Measurements from ENCODE around the gene IFT81. TPM values are rescaled to one million over a fixed set of nuclear protein-coding genes. Genes with fewer than 3 reads are reported as not detected.
A peak's percentile ranks its signal among the peaks of the same experiment; 100 is the strongest.
"Not testable (repeated sequence)": the region's sequence is repeated elsewhere in the genome, so short reads cannot be mapped to it uniquely, and the experiment has no call there.

IFT81 gene
- total RNA-seq, 1 experiment from 2014 or later = 6.9 TPM

DNA sequence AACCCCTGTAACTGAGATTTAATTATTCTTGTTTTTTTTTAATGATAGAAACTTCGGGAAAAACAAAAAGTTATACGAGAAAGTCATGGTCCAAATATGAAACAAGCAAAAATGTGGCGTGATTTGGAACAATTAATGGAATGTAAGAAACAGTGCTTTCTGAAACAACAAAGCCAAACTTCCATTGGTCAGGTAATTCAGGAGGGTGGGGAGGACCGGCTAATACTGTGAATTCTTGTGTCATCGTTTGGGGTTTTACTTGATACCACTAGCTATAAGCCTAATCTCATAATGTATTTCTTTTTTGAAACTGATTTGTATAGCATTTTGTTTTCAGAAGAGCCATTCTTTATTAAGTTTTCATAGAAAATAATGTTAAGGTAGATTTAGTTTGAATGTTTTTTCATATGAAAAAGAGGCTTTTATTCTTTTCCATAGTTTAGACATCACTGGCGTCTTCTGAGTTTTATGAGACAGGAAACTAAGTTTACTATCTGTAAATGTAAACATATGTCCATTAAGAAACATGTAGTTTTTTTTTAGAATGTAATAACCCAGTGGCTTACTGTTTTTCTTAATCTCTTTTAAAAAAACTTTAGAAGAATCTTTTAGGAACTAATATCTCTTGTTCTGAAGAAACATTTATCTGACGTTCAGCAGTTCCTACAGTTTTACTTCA, 94.0 kb downstream of the IFT81 start:
- Histone ChIP-seq H3K9me3 (peaks cover 4% of the 10 kb centered on the region), H3K36me3 (peaks cover 14% of the 10 kb centered on the region), H3K4me3 (no peak overlapping the region), H3K27me3 (no peaks in the 10 kb centered on the region)
- DNase-seq = no peak

- no peaks in the 10 kb centered on the region for H3K9me3 ChIP-seq
- no peak overlapping the region for H3K4me3 ChIP-seq
- no peaks in the 10 kb centered on the region for H3K27me3 ChIP-seq
- peaks cover 6% of the 10 kb centered on the region; the same call in 1 of the 2 replicates for H3K36me3 ChIP-seq
- DNase-seq = no peak
Measured at GRCh38 chr12:110222027-110222426, 97.9 kb downstream of the IFT81 start.

GRCh38 chr12:110222433-110222832, 98.3 kb downstream of the IFT81 start:
- H3K9me3 ChIP-seq = no peaks in the 10 kb centered on the region
- H3K36me3 ChIP-seq = peaks cover 3% of the 10 kb centered on the region; the same call in 1 of the 2 replicates
- no peak for DNase-seq
- H3K4me3 ChIP-seq = no peak overlapping the region
- H3K27me3 ChIP-seq = no peaks in the 10 kb centered on the region

- DNase-seq = no peak
Measured at GRCh38 chr12:110223777-110224378, 99.7 kb downstream of the IFT81 start.

DNA sequence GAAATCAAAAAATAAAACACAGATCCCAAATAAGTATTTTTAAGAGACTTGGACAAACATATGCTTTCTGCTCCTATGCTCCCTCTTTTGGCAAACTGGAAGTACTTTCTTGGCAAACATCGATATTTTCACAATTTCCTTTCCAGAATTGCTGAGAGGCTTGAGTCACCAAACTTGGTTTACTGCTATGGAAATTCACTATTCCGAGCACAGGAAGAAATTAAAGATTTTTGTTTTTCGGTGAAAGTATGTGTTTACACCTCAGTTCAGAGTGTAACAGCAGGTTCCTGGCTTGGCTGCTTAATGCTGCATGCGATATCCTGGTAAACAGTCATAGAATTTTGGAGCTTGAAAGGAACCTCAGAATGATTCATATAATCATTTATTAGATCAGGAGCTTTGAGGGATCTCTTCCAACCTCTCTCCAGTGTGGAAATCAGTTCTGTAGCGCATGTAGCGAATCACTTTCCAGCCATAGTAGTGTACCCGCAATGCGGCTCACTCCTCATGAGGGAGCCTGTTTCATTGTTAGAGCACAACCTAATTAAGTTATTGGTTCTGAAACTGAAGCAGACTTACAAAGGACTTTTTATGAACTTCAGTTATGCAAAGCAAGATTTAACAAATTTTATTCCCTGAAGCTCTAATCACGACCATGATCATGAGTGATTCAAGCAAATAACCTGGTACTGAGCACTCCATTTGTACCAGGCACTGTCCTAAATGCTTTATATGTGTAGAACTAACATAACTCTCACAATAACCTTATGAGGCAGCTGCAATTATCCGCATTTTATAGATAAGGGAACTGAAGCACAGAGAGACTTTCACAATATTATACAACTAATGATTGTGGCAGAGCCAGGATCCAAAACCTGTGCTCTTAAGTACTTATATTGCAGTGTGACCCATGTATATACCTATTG, 100.5 kb downstream of the IFT81 start:
- Histone ChIP-seq H3K27me3 (no peaks in the 10 kb centered on the region), H3K9me3 (no peaks in the 10 kb centered on the region), H3K4me3 (no peak overlapping the region), H3K36me3 (peaks cover 4% of the 10 kb centered on the region; the same call in 1 of the 2 replicates)
- DNase-seq = peak; percentile 86

More at GRCh38 chr12:110223777-110224378, 99.7 kb downstream of the IFT81 start:
- H3K9me3 ChIP-seq = no peaks in the 10 kb centered on the region
- H3K4me3 ChIP-seq = no peak overlapping the region
- H3K27me3 ChIP-seq = no peaks in the 10 kb centered on the region
- peaks cover 3% of the 10 kb centered on the region; the same call in 1 of the 2 replicates for H3K36me3 ChIP-seq

- Histone ChIP-seq H3K36me3 (peaks cover 5% of the 10 kb centered on the region; the same call in 1 of the 2 replicates), H3K27me3 (no peaks in the 10 kb centered on the region), H3K4me3 (no peak overlapping the region), H3K9me3 (no peaks in the 10 kb centered on the region)
- DNase-seq = no peak
Measured at GRCh38 chr12:110227138-110227537, 103.0 kb downstream of the IFT81 start.

GRCh38 chr12:110228348-110228747, 104.2 kb downstream of the IFT81 start:
- H3K9me3 ChIP-seq, H3K36me3 ChIP-seq, H3K27me3 ChIP-seq, DNase-seq, H3K4me3 ChIP-seq: not testable (repeated sequence)

DNA sequence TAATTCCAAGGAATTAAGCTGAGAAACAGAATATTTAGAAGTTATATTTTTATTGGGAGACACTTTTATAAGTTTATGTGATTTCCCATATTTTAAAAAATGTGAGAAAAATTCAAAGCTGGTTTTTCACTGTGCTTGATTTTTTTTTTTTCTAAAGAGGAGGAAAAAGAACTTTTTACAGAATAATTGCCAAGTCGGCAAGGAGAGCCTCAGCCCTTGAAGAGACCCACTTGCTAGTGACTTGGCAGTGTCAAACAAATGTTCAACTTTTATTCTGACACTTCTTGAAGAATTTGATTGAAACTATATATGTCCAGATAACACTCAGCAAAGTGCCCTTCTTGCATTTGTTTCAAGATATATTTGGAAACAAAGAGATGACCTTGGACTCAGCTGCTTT, 104.6 kb downstream of the IFT81 start:
- H3K9me3 ChIP-seq = no peaks in the 10 kb centered on the region

GRCh38 chr12:110229409-110229808, 105.3 kb downstream of the IFT81 start:
- H3K4me3 ChIP-seq = no peak overlapping the region
- peaks cover 5% of the 10 kb centered on the region; the same call in 1 of the 2 replicates for H3K36me3 ChIP-seq
- H3K27me3 ChIP-seq = no peaks in the 10 kb centered on the region
- no peaks in the 10 kb centered on the region for H3K9me3 ChIP-seq
- DNase-seq = no peak

More for the DNA sequence above, 104.6 kb downstream of the IFT81 start:
- no peaks in the 10 kb centered on the region for H3K27me3 ChIP-seq
- H3K4me3 ChIP-seq = no peak overlapping the region
- peaks cover 5% of the 10 kb centered on the region; the same call in 1 of the 2 replicates for H3K36me3 ChIP-seq
- no peak for DNase-seq

- no peak for DNase-seq
- Histone ChIP-seq H3K4me3 (no peak overlapping the region), H3K27me3 (no peaks in the 10 kb centered on the region), H3K9me3 (no peaks in the 10 kb centered on the region), H3K36me3 (peaks cover 5% of the 10 kb centered on the region; the same call in 1 of the 2 replicates)
Measured at GRCh38 chr12:110230655-110231054, 106.5 kb downstream of the IFT81 start.

GRCh38 chr12:110233212-110233903, 109.2 kb downstream of the IFT81 start:
- H3K9me3 ChIP-seq = no peaks in the 10 kb centered on the region
- H3K4me3 ChIP-seq = no peak overlapping the region
- no peak for DNase-seq
- H3K36me3 ChIP-seq = 0 out of 2 replicates have a peak, but pooled peaks cover 2% of the 10 kb centered on the region
- no peaks in the 10 kb centered on the region for H3K27me3 ChIP-seq

DNA sequence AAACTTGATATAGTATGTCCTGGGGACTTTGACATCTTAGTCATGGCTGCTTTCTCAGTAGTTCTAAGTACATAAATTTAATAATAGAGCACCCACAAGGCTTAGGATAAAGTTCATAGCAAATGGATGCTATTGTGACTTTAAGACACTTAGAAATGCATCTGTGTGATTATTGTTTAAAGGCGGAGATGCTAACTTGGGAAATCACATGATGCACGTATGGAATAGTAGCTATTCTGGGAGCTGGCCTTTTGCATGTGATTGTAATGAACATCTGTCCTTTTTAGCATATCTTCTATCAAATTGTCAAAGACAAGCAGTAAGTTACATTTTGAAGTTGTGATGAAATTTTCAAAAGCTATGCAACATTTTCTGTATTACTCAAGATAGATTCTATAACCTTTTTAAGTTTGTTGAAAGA, 110.2 kb downstream of the IFT81 start:
- no peak for DNase-seq

GRCh38 chr12:110234755-110235154, 110.6 kb downstream of the IFT81 start:
- DNase-seq = no peak
- H3K4me3 ChIP-seq = no peak overlapping the region
- H3K36me3 ChIP-seq = no peaks in the 10 kb centered on the region
- no peaks in the 10 kb centered on the region for H3K27me3 ChIP-seq
- H3K9me3 ChIP-seq = no peaks in the 10 kb centered on the region

More for the DNA sequence above, 110.2 kb downstream of the IFT81 start:
- H3K9me3 ChIP-seq = no peaks in the 10 kb centered on the region
- H3K4me3 ChIP-seq = no peak overlapping the region
- H3K36me3 ChIP-seq = 0 out of 2 replicates have a peak, but pooled peaks cover 2% of the 10 kb centered on the region
- H3K27me3 ChIP-seq = no peaks in the 10 kb centered on the region

DNA sequence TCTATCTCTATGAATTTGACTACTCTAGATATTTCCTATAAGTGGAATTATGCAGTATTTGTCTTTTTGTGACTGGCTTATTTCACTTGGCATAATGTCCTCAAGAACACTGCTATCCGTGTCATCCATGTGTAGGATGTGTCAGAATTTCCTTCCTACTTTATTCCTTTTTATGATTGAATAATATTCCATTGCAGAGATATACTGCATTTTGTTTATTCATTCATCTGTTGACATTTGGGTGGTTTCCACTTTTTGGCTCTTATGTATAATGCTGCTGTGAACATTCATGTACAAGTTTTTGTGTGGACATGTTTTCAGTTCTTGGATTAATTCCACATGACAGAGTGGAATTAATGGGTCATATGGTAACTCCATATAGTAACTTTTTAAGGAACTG, 111.2 kb downstream of the IFT81 start:
- Histone ChIP-seq H3K4me3 (no peak overlapping the region), H3K27me3 (no peaks in the 10 kb centered on the region), H3K9me3 (no peaks in the 10 kb centered on the region), H3K36me3 (no peaks in the 10 kb centered on the region)
- no peak for DNase-seq

DNA sequence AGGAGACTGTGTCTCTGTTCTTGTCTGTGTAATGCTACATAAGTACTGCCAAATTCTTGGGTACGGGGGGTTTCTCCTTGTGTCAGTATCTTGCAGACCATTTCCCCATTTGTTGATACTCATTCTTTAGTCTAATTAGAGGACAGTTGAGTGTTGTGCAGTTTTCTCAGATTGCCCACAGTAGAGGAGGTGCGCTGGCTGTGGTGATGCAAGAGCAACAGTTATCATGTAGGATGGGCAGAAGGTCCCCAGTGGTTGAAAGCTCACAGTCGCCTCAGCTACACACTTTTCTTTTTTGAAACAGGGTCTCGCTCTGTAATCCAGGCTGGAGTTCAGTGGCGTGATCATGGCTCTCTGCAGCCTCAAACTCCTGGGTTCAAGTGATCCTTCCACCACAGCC, 119.1 kb downstream of the IFT81 start:
- H3K4me3 ChIP-seq = no peak overlapping the region

DNA sequence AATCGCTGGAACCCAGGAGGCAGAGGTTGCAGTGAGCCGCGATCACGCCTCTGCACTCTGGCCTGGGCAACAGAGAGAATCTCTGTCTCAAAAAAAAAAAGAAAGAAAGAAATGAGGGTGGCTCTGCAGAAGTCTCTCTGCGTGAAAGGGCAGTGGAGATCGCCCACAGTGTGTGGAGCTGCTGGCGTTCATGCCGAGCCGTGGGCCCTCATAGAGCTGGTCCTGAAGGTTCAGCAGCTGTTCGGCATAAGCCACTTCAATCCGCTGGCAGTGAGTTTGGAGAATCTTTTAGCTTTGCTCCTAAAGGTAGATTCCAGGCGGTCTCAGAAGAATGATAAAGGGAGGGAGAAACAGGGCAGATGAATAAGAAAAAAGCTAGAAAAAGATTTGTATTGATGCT, 120.2 kb downstream of the IFT81 start:
- no peak for DNase-seq
- Histone ChIP-seq H3K27me3 (no peaks in the 10 kb centered on the region), H3K36me3 (no peaks in the 10 kb centered on the region), H3K9me3 (no peaks in the 10 kb centered on the region), H3K4me3 (no peak overlapping the region)

More for the DNA sequence above, 119.1 kb downstream of the IFT81 start:
- H3K9me3 ChIP-seq = no peaks in the 10 kb centered on the region
- no peaks in the 10 kb centered on the region for H3K27me3 ChIP-seq
- DNase-seq = no peak
- no peaks in the 10 kb centered on the region for H3K36me3 ChIP-seq

Data from MG63 (cell line).